ENCODE results near the gene NDUFAF3. TPM values are rescaled to one million over a fixed set of nuclear protein-coding genes. Genes with fewer than 3 reads are reported as not detected.

The NDUFAF3 gene
- total and polyA plus RNA-seq, 2 donors (not counting 3 experiments of a cell fraction or from before 2014, with no cell fraction given), result 91.1 to 91.4 TPM

- H3K4me1 ChIP-seq (ENCODE audit: control insufficient read depth, extremely low read depth, insufficient read depth, low read length), result no peaks in the 10 kb centered on the region
- H3K27ac ChIP-seq (ENCODE audit: insufficient read depth, low read depth, low read length), result no peak overlapping the region
- intact Hi-C loops (cut with micrococcal nuclease), result no loop called here
- H2AFZ ChIP-seq (ENCODE audit: low read depth, low read length), result no peak overlapping the region
- H3K4me2 ChIP-seq (ENCODE audit: insufficient read depth, low read length), result no peak overlapping the region
- no peaks in the 10 kb centered on the region for H3K27me3 ChIP-seq (ENCODE audit: control insufficient read depth in 2 of 2, insufficient read depth in 2 of 2, low read length in 2 of 2)
- no peak for FAIRE-seq
- BruUV-seq (replicated peaks), result no TSS peak
- dilution Hi-C loops (cut with MboI; ENCODE audit: extremely low pct_ligation_motif_present, low sequenced_read_pairs), result no loop called here
- H3K79me2 ChIP-seq (ENCODE audit: control insufficient read depth, insufficient read depth, low read length), result no peaks in the 10 kb centered on the region
- POLR2A ChIA-PET, result no interaction called here
- H3K9ac ChIP-seq (replicated peaks; ENCODE audit: extremely low read depth, insufficient read depth, low read length), result no peak overlapping the region
- peaks cover 15 to 30% of the 10 kb centered on the region in 2 experiments for H3K36me3 ChIP-seq (ENCODE audit: control insufficient read depth in 2 of 2, extremely low read depth in 1 of 2, insufficient read depth in 2 of 2, low read length in 2 of 2)
- DNase-seq (ENCODE audit: low read depth, low spot score), result no peak
- no peaks in the 10 kb centered on the region for H3K9me1 ChIP-seq (replicated peaks; ENCODE audit: control insufficient read depth, extremely low read depth, insufficient read depth, low read length)
- no peaks in the 10 kb centered on the region for H4K20me1 ChIP-seq (replicated peaks; ENCODE audit: control insufficient read depth, extremely low read depth, insufficient read depth, low read length)
- no peak overlapping the region for H3K4me3 ChIP-seq (replicated peaks in 1 of 3; ENCODE audit: insufficient read depth in 1 of 3, low read depth in 1 of 3, low read length in 3 of 3)
- no peak for TF ChIP-seq FOS (IDR thresholded peaks at IDR 0.05; ENCODE audit: borderline replicate concordance, insufficient read depth, low read length)
- no peak for TF ChIP-seq EZH2 (IDR thresholded peaks at IDR 0.05; ENCODE audit: borderline replicate concordance, low read depth, low read length, severe bottlenecking)
- no peak for TF ChIP-seq POLR2AphosphoS5 (IDR thresholded peaks at IDR 0.05; ENCODE audit: insufficient read depth, low read depth, low read length)
- no peak for TF ChIP-seq JUN (IDR thresholded peaks at IDR 0.05; ENCODE audit: borderline replicate concordance, insufficient read depth, insufficient read length, low read depth)
- TF ChIP-seq POLR2A (IDR thresholded peaks at IDR 0.05; ENCODE audit: low read depth, low read length), result no peak
- no peak for TF ChIP-seq GATA2 (IDR thresholded peaks at IDR 0.05; ENCODE audit: insufficient read depth, insufficient read length, low read depth, low read length)
- CTCF ChIA-PET, result interaction anchor here (1.0 to 2.3 kb wide), 2 partner anchors 12 to 47 kb away, joined by 3 to 8 read pairs; no protein-coding TSS in a partner anchor
- H3K9me3 ChIP-seq (replicated peaks; ENCODE audit: control insufficient read depth, insufficient read depth, low read length), result no peaks in the 10 kb centered on the region
Observed at GRCh38 chr3:49034650-49035049, 12.7 kb downstream of the NDUFAF3 start.

- no peaks in the 10 kb centered on the region for H3K9me3 ChIP-seq (replicated peaks; ENCODE audit: control insufficient read depth, insufficient read depth, low read length)
- CTCF ChIA-PET, result interaction anchor here (1.0 to 2.3 kb wide), 2 partner anchors 13 to 48 kb away, joined by 3 to 8 read pairs; no protein-coding TSS in a partner anchor
- FAIRE-seq (no peak), DNase-seq (ENCODE audit: low read depth, low spot score) (no peak)
- dilution Hi-C loops (cut with MboI; ENCODE audit: extremely low pct_ligation_motif_present, low sequenced_read_pairs), result no loop called here
- TF ChIP-seq CTCF (IDR thresholded peaks at IDR 0.05; ENCODE audit: extremely low read depth in 1 of 2, insufficient read depth in 1 of 2, low read depth in 1 of 2, low read length in 2 of 2) (no peak), POLR2A (IDR thresholded peaks at IDR 0.05; ENCODE audit: low read depth, low read length) (no peak), POLR2AphosphoS5 (IDR thresholded peaks at IDR 0.05; ENCODE audit: insufficient read depth, low read depth, low read length) (no peak), EZH2 (IDR thresholded peaks at IDR 0.05; ENCODE audit: borderline replicate concordance, low read depth, low read length, severe bottlenecking) (no peak), MAX (IDR thresholded peaks at IDR 0.05; ENCODE audit: insufficient read depth, insufficient read length) (no peak), GATA2 (IDR thresholded peaks at IDR 0.05; ENCODE audit: insufficient read depth, insufficient read length, low read depth, low read length) (no peak), FOS (IDR thresholded peaks at IDR 0.05; ENCODE audit: borderline replicate concordance, insufficient read depth, low read length) (no peak), JUN (IDR thresholded peaks at IDR 0.05; ENCODE audit: borderline replicate concordance, insufficient read depth, insufficient read length, low read depth) (no peak), MYC (IDR thresholded peaks at IDR 0.05; ENCODE audit: low read depth, low read length) (no peak)
- H3K9ac ChIP-seq (replicated peaks; ENCODE audit: extremely low read depth, insufficient read depth, low read length), result no peak overlapping the region
- no peaks in the 10 kb centered on the region for H3K79me2 ChIP-seq (ENCODE audit: control insufficient read depth, insufficient read depth, low read length)
- H4K20me1 ChIP-seq (replicated peaks; ENCODE audit: control insufficient read depth, extremely low read depth, insufficient read depth, low read length), result no peaks in the 10 kb centered on the region
- H2AFZ ChIP-seq (ENCODE audit: low read depth, low read length), result no peak overlapping the region
- no TSS peak for BruUV-seq (replicated peaks)
- no peak overlapping the region for H3K27ac ChIP-seq (ENCODE audit: insufficient read depth, low read depth, low read length)
- no peak overlapping the region for H3K4me3 ChIP-seq (replicated peaks in 1 of 3; ENCODE audit: insufficient read depth in 1 of 3, low read depth in 1 of 3, low read length in 3 of 3)
- H3K9me1 ChIP-seq (replicated peaks; ENCODE audit: control insufficient read depth, extremely low read depth, insufficient read depth, low read length), result no peaks in the 10 kb centered on the region
- no peaks in the 10 kb centered on the region for H3K4me1 ChIP-seq (ENCODE audit: control insufficient read depth, extremely low read depth, insufficient read depth, low read length)
- POLR2A ChIA-PET, result no interaction called here
- intact Hi-C loops (cut with micrococcal nuclease), result no loop called here
- H3K4me2 ChIP-seq (ENCODE audit: insufficient read depth, low read length), result no peak overlapping the region
- H3K27me3 ChIP-seq (ENCODE audit: control insufficient read depth in 2 of 2, insufficient read depth in 2 of 2, low read length in 2 of 2), result no peaks in the 10 kb centered on the region
- peaks cover 15 to 30% of the 10 kb centered on the region in 2 experiments for H3K36me3 ChIP-seq (ENCODE audit: control insufficient read depth in 2 of 2, extremely low read depth in 1 of 2, insufficient read depth in 2 of 2, low read length in 2 of 2)
Observed at GRCh38 chr3:49035281-49035680, 13.4 kb downstream of the NDUFAF3 start.
